Vagina (tissue), 2 donors: ENCODE data around the gene GDF7.

Experiments
- POLR2A ChIP-seq, 2 donors: fragments of 450-650 bp; IDR thresholded peaks; one replicate each; pipeline ENCODE4 v1.6.1; 2017; ENCODE audit warnings: antibody characterized with exemption in 2 of 2, mild to moderate bottlenecking in 2 of 2, moderate library complexity in 2 of 2
- POLR2AphosphoS5 ChIP-seq, 2 donors: sonication (generic); formaldehyde crosslinking; IDR thresholded peaks; one replicate each; pipeline ENCODE4 v1.9.0; 2017; ENCODE audit warnings: antibody characterized with exemption in 2 of 2, mild to moderate bottlenecking in 2 of 2, low read depth in 1 of 2; ENCODE audit not compliant: insufficient read depth in 1 of 2
- TF ChIP-seq, protein P1 (sequence below), 3 experiments: fragments of 450-650 bp in 2 of 3; fragments of 200-600 bp in 1 of 3; sonication (generic) in 1 of 3; IDR thresholded peaks; one replicate each; pipeline ENCODE4 v1.5.1; 2017 to 2019; ENCODE audit warnings: antibody characterized with exemption in 3 of 3, mild to moderate bottlenecking in 2 of 3, moderate library complexity in 2 of 3

DNA sequence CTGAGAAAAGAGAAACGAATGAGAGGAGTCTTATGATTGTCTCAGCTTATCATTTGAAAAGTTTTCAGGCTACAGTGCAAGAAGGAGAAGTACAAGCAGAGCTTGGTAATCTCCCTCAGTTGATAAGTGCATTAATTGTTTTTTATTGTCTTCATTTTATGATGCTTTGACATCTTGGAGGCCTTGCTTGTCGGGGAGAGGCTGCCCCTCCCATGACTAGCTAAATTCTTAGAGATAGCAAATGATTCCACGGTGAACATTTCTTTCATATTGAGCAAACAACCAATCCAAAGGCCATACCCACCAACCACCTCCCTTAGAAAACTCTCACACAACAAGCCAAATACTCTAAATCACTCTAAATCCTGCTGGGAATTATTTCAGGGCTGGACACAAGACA is 39.8 kb downstream of the GDF7 start:
- TF ChIP-seq, protein P1, sequence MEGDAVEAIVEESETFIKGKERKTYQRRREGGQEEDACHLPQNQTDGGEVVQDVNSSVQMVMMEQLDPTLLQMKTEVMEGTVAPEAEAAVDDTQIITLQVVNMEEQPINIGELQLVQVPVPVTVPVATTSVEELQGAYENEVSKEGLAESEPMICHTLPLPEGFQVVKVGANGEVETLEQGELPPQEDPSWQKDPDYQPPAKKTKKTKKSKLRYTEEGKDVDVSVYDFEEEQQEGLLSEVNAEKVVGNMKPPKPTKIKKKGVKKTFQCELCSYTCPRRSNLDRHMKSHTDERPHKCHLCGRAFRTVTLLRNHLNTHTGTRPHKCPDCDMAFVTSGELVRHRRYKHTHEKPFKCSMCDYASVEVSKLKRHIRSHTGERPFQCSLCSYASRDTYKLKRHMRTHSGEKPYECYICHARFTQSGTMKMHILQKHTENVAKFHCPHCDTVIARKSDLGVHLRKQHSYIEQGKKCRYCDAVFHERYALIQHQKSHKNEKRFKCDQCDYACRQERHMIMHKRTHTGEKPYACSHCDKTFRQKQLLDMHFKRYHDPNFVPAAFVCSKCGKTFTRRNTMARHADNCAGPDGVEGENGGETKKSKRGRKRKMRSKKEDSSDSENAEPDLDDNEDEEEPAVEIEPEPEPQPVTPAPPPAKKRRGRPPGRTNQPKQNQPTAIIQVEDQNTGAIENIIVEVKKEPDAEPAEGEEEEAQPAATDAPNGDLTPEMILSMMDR (IDR thresholded peaks at IDR 0.05), result no peak
- TF ChIP-seq POLR2A (IDR thresholded peaks at IDR 0.05) (no peak), POLR2AphosphoS5 (IDR thresholded peaks at IDR 0.05; ENCODE audit: insufficient read depth in 1 of 2, low read depth in 1 of 2) (no peak)
